ENCODE data around the gene HMCN2. TPM values are rescaled to one million over a fixed set of nuclear protein-coding genes. Genes with fewer than 3 reads are reported as not detected.
A peak's percentile ranks its signal among the peaks of the same experiment; 100 is the strongest.

Gene HMCN2
- total and polyA plus RNA-seq, 2 experiments from 2014 or later, result not detected

- Histone ChIP-seq H3K4me3 (no peak overlapping the region), H3K4me2 (ENCODE audit: unreplicated experiment) (no peak overlapping the region)
These were observed 161.3 kb downstream of the HMCN2 start for GRCh38 chr9:130426883-130427282.

GRCh38 chr9:130427326-130427725 lies 161.8 kb downstream of the HMCN2 start:
- Histone ChIP-seq H2AFZ (no peak overlapping the region), H3K9me3 (ENCODE audit: low read depth) (no peaks in the 10 kb centered on the region), H3K9ac (no peak overlapping the region), H3K36me3 (ENCODE audit: low read depth) (no peaks in the 10 kb centered on the region), H3K27ac (no peak overlapping the region), H4K20me1 (ENCODE audit: insufficient read depth) (no peaks in the 10 kb centered on the region), H3K4me3 (no peak overlapping the region), H3K4me1 (ENCODE audit: insufficient read depth) (peaks cover 9% of the 10 kb centered on the region), H3K4me2 (ENCODE audit: unreplicated experiment) (no peak overlapping the region), H3K27me3 (replicated peaks; ENCODE audit: insufficient read depth) (no peaks in the 10 kb centered on the region), H3K79me2 (ENCODE audit: insufficient read depth) (no peaks in the 10 kb centered on the region), H3F3A (ENCODE audit: insufficient read depth) (no peaks in the 10 kb centered on the region), H3K9me2 (ENCODE audit: insufficient read depth) (no peaks in the 10 kb centered on the region)
- no peak for DNase-seq
- 92 to 95% methylated on average over 11 to 12 of the region's 12 CpGs for WGBS, 2 experiments (ENCODE audit: low coverage in 1 of 2, low lambda C conversion rate in 2 of 2, missing lambda C conversion rate in 2 of 2)
- no peak for TF ChIP-seq EZH2 (IDR thresholded peaks at IDR 0.05; ENCODE audit: insufficient read depth, poor library complexity, severe bottlenecking)
- no peak for TF ChIP-seq EZH2phosphoT487 (IDR thresholded peaks at IDR 0.05; ENCODE audit: insufficient read depth, low read depth)
- in situ Hi-C loops (cut with MboI), result no loop called here

More at GRCh38 chr9:130426883-130427282, 161.3 kb downstream of the HMCN2 start:
- Histone ChIP-seq H3K36me3 (ENCODE audit: low read depth) (no peaks in the 10 kb centered on the region), H3F3A (ENCODE audit: insufficient read depth) (no peaks in the 10 kb centered on the region), H3K79me2 (ENCODE audit: insufficient read depth) (no peaks in the 10 kb centered on the region), H3K9me2 (ENCODE audit: insufficient read depth) (no peaks in the 10 kb centered on the region), H2AFZ (no peak overlapping the region), H3K4me1 (ENCODE audit: insufficient read depth) (peaks cover 12% of the 10 kb centered on the region), H4K20me1 (ENCODE audit: insufficient read depth) (no peaks in the 10 kb centered on the region), H3K27me3 (replicated peaks; ENCODE audit: insufficient read depth) (no peaks in the 10 kb centered on the region), H3K9ac (no peak overlapping the region), H3K27ac (no peak overlapping the region), H3K9me3 (ENCODE audit: low read depth) (no peaks in the 10 kb centered on the region)
- DNase-seq, result peak; percentile 94
- TF ChIP-seq EZH2phosphoT487 (IDR thresholded peaks at IDR 0.05; ENCODE audit: insufficient read depth, low read depth) (no peak), EZH2 (IDR thresholded peaks at IDR 0.05; ENCODE audit: insufficient read depth, poor library complexity, severe bottlenecking) (no peak)
- 23 to 37% methylated on average over 10 of the region's 10 CpGs for WGBS, 2 experiments (ENCODE audit: low coverage in 1 of 2, low lambda C conversion rate in 2 of 2, missing lambda C conversion rate in 2 of 2)
- in situ Hi-C loops (cut with MboI), result no loop called here

- WGBS, 2 experiments (ENCODE audit: low coverage in 1 of 2, low lambda C conversion rate in 2 of 2, missing lambda C conversion rate in 2 of 2), result 92 to 93% methylated on average over 15 to 19 of the region's 20 CpGs
- in situ Hi-C loops (cut with MboI), result no loop called here
- no peak for DNase-seq
- TF ChIP-seq EZH2phosphoT487 (IDR thresholded peaks at IDR 0.05; ENCODE audit: insufficient read depth, low read depth) (no peak), EZH2 (IDR thresholded peaks at IDR 0.05; ENCODE audit: insufficient read depth, poor library complexity, severe bottlenecking) (no peak)
- H3K36me3 ChIP-seq (ENCODE audit: low read depth), result no peaks in the 10 kb centered on the region
- H3K27ac ChIP-seq, result no peak overlapping the region
- H3K4me1 ChIP-seq (ENCODE audit: insufficient read depth), result peaks cover 9% of the 10 kb centered on the region
- H3K27me3 ChIP-seq (replicated peaks; ENCODE audit: insufficient read depth), result no peaks in the 10 kb centered on the region
- H3K9me2 ChIP-seq (ENCODE audit: insufficient read depth), result no peaks in the 10 kb centered on the region
- H3F3A ChIP-seq (ENCODE audit: insufficient read depth), result no peaks in the 10 kb centered on the region
- no peaks in the 10 kb centered on the region for H4K20me1 ChIP-seq (ENCODE audit: insufficient read depth)
- H3K9ac ChIP-seq, result no peak overlapping the region
- no peaks in the 10 kb centered on the region for H3K9me3 ChIP-seq (ENCODE audit: low read depth)
- H2AFZ ChIP-seq, result no peak overlapping the region
- no peak overlapping the region for H3K4me3 ChIP-seq
- H3K79me2 ChIP-seq (ENCODE audit: insufficient read depth), result no peaks in the 10 kb centered on the region
- no peak overlapping the region for H3K4me2 ChIP-seq (ENCODE audit: unreplicated experiment)
These were observed 162.6 kb downstream of the HMCN2 start for GRCh38 chr9:130428086-130428665.

- no peak overlapping the region for H3K27ac ChIP-seq
These were observed 163.8 kb downstream of the HMCN2 start for GRCh38 chr9:130429381-130429780.

More at GRCh38 chr9:130429381-130429780, 163.8 kb downstream of the HMCN2 start:
- in situ Hi-C loops (cut with MboI), result no loop called here
- Histone ChIP-seq H3K79me2 (ENCODE audit: insufficient read depth) (no peaks in the 10 kb centered on the region), H3K4me1 (ENCODE audit: insufficient read depth) (peaks cover 9% of the 10 kb centered on the region), H3K9me2 (ENCODE audit: insufficient read depth) (no peaks in the 10 kb centered on the region), H3K4me3 (no peak overlapping the region), H3F3A (ENCODE audit: insufficient read depth) (no peaks in the 10 kb centered on the region), H4K20me1 (ENCODE audit: insufficient read depth) (no peaks in the 10 kb centered on the region), H3K36me3 (ENCODE audit: low read depth) (no peaks in the 10 kb centered on the region), H2AFZ (no peak overlapping the region), H3K4me2 (ENCODE audit: unreplicated experiment) (no peak overlapping the region), H3K9ac (no peak overlapping the region), H3K27me3 (replicated peaks; ENCODE audit: insufficient read depth) (no peaks in the 10 kb centered on the region), H3K9me3 (ENCODE audit: low read depth) (no peaks in the 10 kb centered on the region)
- 90 to 93% methylated on average over 5 to 10 of the region's 13 CpGs for WGBS, 2 experiments (ENCODE audit: low coverage in 1 of 2, low lambda C conversion rate in 2 of 2, missing lambda C conversion rate in 2 of 2)
- no peak for TF ChIP-seq EZH2 (IDR thresholded peaks at IDR 0.05; ENCODE audit: insufficient read depth, poor library complexity, severe bottlenecking)
- TF ChIP-seq EZH2phosphoT487 (IDR thresholded peaks at IDR 0.05; ENCODE audit: insufficient read depth, low read depth), result no peak
- no peak for DNase-seq

Data from GM23248 (cell line).